ENCODE measurements around the gene IL11. TPM values are rescaled to one million over a fixed set of nuclear protein-coding genes. Genes with fewer than 3 reads are reported as not detected.

Gene IL11
- total RNA-seq, 1 experiment from 2014 or later, result 3.9 TPM

- Histone ChIP-seq H3K9me3 (ENCODE audit: control insufficient read depth, low read depth, low read length) (no peaks in the 10 kb centered on the region), H3K23ac (ENCODE audit: insufficient read length, low read depth, low read length) (no peak within 1 kb of the TSS), H4K8ac (replicated peaks; ENCODE audit: insufficient read length, low read depth, low read length) (no peak within 1 kb of the TSS), H3K4me2 (ENCODE audit: insufficient read depth, insufficient read length, low read length) (no peak within 1 kb of the TSS), H2BK12ac (ENCODE audit: insufficient read length, low read depth, low read length) (no peak within 1 kb of the TSS), H3K56ac (ENCODE audit: insufficient read length, low read depth, low read length) (no peak within 1 kb of the TSS), H3K79me2 (ENCODE audit: insufficient read depth, low read length) (no peaks in the 10 kb centered on the region), H2BK20ac (ENCODE audit: low read depth, low read length, poor library complexity, severe bottlenecking) (no peak within 1 kb of the TSS), H3K9ac (ENCODE audit: extremely low read depth, insufficient read length, low read length) (no peak within 1 kb of the TSS), H3K79me1 (ENCODE audit: insufficient read depth, low read depth, low read length, poor library complexity, severe bottlenecking) (no peaks in the 10 kb centered on the region), H2BK120ac (ENCODE audit: low read depth, low read length, poor library complexity, severe bottlenecking) (no peak within 1 kb of the TSS), H3K4ac (ENCODE audit: low read depth, low read length) (no peak within 1 kb of the TSS), H3K4me1 (ENCODE audit: insufficient read depth, low read length) (no peaks in the 10 kb centered on the region), H3K27ac (ENCODE audit: insufficient read length, low read depth, low read length) (no peak within 1 kb of the TSS), H4K5ac (ENCODE audit: insufficient read length, low read depth, low read length) (no peak within 1 kb of the TSS), H3T11ph (ENCODE audit: low read length) (no peak within 1 kb of the TSS), H3K18ac (ENCODE audit: insufficient read length, low read depth, low read length) (peak within 1 kb of the TSS; percentile 57), H2AFZ (ENCODE audit: low read length) (no peak within 1 kb of the TSS), H3K27me3 (ENCODE audit: insufficient read depth, low read length) (no peaks in the 10 kb centered on the region; the same call in 1 of the 2 replicates), H4K91ac (ENCODE audit: insufficient read length, low read depth, low read length) (no peak within 1 kb of the TSS), H4K20me1 (ENCODE audit: control insufficient read depth, insufficient read depth, insufficient read length) (no peaks in the 10 kb centered on the region), H2BK5ac (ENCODE audit: insufficient read length, low read length) (no peak within 1 kb of the TSS), H2AK5ac (ENCODE audit: insufficient read length, low read length) (no peak within 1 kb of the TSS), H3K23me2 (ENCODE audit: insufficient read length, low read depth, low read length, poor library complexity, severe bottlenecking) (no peaks in the 10 kb centered on the region), H2BK15ac (ENCODE audit: low read depth, low read length) (no peak within 1 kb of the TSS), H3K14ac (ENCODE audit: insufficient read depth, low read length) (peak within 1 kb of the TSS; percentile 6; the same call in 1 of the 2 replicates)
- DNase-seq, result no peak
- no peak for TF ChIP-seq CTCF (conservative IDR thresholded peaks at IDR 0.05)
- Mint-ChIP-seq H3K27ac (peak within 1 kb of the TSS in 1 of 3 experiments; percentile 35; a peak in 1 of 7 replicates), H3K9me3 (no peaks in the 10 kb centered on the region), H3K27me3 (ENCODE audit: low read depth) (peaks cover 55% of the 10 kb centered on the region), H3K4me1 (peaks cover 12 to 26% of the 10 kb centered on the region in 2 experiments), H3K36me3 (ENCODE audit: insufficient read depth in 1 of 3, low read depth in 3 of 3) (no peaks in the 10 kb centered on the region), H3K4me3 (peak within 1 kb of the TSS in 1 of 2 experiments; percentile 54; a peak in 2 of 5 replicates)
- no CpG with 5 or more reads among the region's 27 CpGs for WGBS (ENCODE audit: extremely low coverage, insufficient read length, low lambda C conversion rate)
Observed at GRCh38 chr19:55362990-55363716, 7.1 kb downstream of the IL11 start, which contains the start of gene GARIN5B. GARIN5B (minus strand) TSS chr19:55363260; CDS start chr19:55363066, 194 bp downstream.

Measured in H9 (cell line).